Measurements from ENCODE around the gene ESYT2. TPM values are rescaled to one million over a fixed set of nuclear protein-coding genes. Genes with fewer than 3 reads are reported as not detected.
A peak's percentile ranks its signal among the peaks of the same experiment; 100 is the strongest.

The ESYT2 gene
- total RNA-seq, 4 donors from 2014 or later, result 91.6 to 159 (median 100) TPM

- peak overlapping the region in 1 of 2 donors; percentile 16 for H3K4me3 ChIP-seq
- no peaks in the 10 kb centered on the region for H3K4me1 ChIP-seq
- TF ChIP-seq CTCF (IDR thresholded peaks at IDR 0.05) (no peak), POLR2A (IDR thresholded peaks at IDR 0.05) (no peak)
- peak; percentile 43 to 48 for DNase-seq
- H3K27me3 ChIP-seq, result no peaks in the 10 kb centered on the region
- no peaks in the 10 kb centered on the region for H3K9me3 ChIP-seq
- no peaks in the 10 kb centered on the region for H3K36me3 ChIP-seq
- peak overlapping the region; percentile 73 for H3K27ac ChIP-seq
- intact Hi-C loops (cut with DNase I; ENCODE audit: low total_unique reads), result no loop called here
Observed at GRCh38 chr7:158834878-158835784, 5.8 kb upstream of the ESYT2 start.

- intact Hi-C loops (cut with DNase I; ENCODE audit: low total_unique reads), result no loop called here
- TF ChIP-seq POLR2A (IDR thresholded peaks at IDR 0.05), result no peak
- no peak for TF ChIP-seq CTCF (IDR thresholded peaks at IDR 0.05)
Observed at GRCh38 chr7:158832994-158833393, 3.7 kb upstream of the ESYT2 start.

GRCh38 chr7:158831738-158832091 is 2.4 kb upstream of the ESYT2 start:
- H3K27me3 ChIP-seq, result no peaks in the 10 kb centered on the region
- H3K4me3 ChIP-seq, result no peak overlapping the region
- no peaks in the 10 kb centered on the region for H3K9me3 ChIP-seq
- no peaks in the 10 kb centered on the region for H3K4me1 ChIP-seq
- intact Hi-C loops (cut with DNase I; ENCODE audit: low total_unique reads), result no loop called here
- no peak overlapping the region for H3K27ac ChIP-seq
- TF ChIP-seq CTCF (IDR thresholded peaks at IDR 0.05), result no peak
- no peak for TF ChIP-seq POLR2A (IDR thresholded peaks at IDR 0.05)
- no peaks in the 10 kb centered on the region for H3K36me3 ChIP-seq
- DNase-seq, result no peak

More at GRCh38 chr7:158832994-158833393, 3.7 kb upstream of the ESYT2 start:
- DNase-seq, result no peak
- Histone ChIP-seq H3K27ac (no peak overlapping the region), H3K4me3 (no peak overlapping the region), H3K4me1 (no peaks in the 10 kb centered on the region), H3K36me3 (no peaks in the 10 kb centered on the region), H3K27me3 (no peaks in the 10 kb centered on the region), H3K9me3 (no peaks in the 10 kb centered on the region)

GRCh38 chr7:158830211-158830723 is 958 bp upstream of the ESYT2 start:
- H3K27me3 ChIP-seq, result no peaks in the 10 kb centered on the region
- H3K36me3 ChIP-seq, result no peaks in the 10 kb centered on the region
- intact Hi-C loops (cut with DNase I; ENCODE audit: low total_unique reads), result no loop called here
- peaks cover 0 to under 1% of the 10 kb centered on the region in 2 donors for H3K4me1 ChIP-seq
- TF ChIP-seq CTCF (IDR thresholded peaks at IDR 0.05), result no peak
- TF ChIP-seq POLR2A (IDR thresholded peaks at IDR 0.05), result no peak
- no peak for DNase-seq
- no peaks in the 10 kb centered on the region for H3K9me3 ChIP-seq
- H3K4me3 ChIP-seq, result peak overlapping the region; percentile 56 to 68
- H3K27ac ChIP-seq, result peak overlapping the region; percentile 89 to 100

- H3K4me3 ChIP-seq, result peak overlapping the region; percentile 68 to 83
- intact Hi-C loops (cut with DNase I; ENCODE audit: low total_unique reads), result no loop called here
- no peak for TF ChIP-seq POLR2A (IDR thresholded peaks at IDR 0.05)
- no peak for TF ChIP-seq CTCF (IDR thresholded peaks at IDR 0.05)
- H3K36me3 ChIP-seq, result no peaks in the 10 kb centered on the region
- peak; percentile 48 to 67 for DNase-seq
- peaks cover 0 to 5% of the 10 kb centered on the region in 2 donors for H3K4me1 ChIP-seq
- H3K9me3 ChIP-seq, result no peaks in the 10 kb centered on the region
- H3K27ac ChIP-seq, result peak overlapping the region; percentile 89 to 100
- no peaks in the 10 kb centered on the region for H3K27me3 ChIP-seq
Observed at GRCh38 chr7:158829021-158829341, 328 bp downstream of the ESYT2 start.

All from uterus (tissue), 4 donors.